GM18868 (cell line): ENCODE measurements around the gene HS3ST3A1.

Experiments used
- ATAC-seq: cut with Tn5 transposase; IDR thresholded peaks from one replicate; pipeline ENCODE4 v1.9.1; 2021; ENCODE audit warnings: mild to moderate bottlenecking, moderate library complexity; ENCODE audit not compliant: unreplicated experiment

The HS3ST3A1 gene

GRCh38 chr17:13598353-13599167, 3.2 kb downstream of the HS3ST3A1 start:
- ATAC-seq: no peak

GRCh38 chr17:13597723-13598347, 3.9 kb downstream of the HS3ST3A1 start:
- no peak for ATAC-seq

GRCh38 chr17:13596241-13596923, 5.3 kb downstream of the HS3ST3A1 start:
- ATAC-seq: no peak

- ATAC-seq: no peak
These were observed 6.2 kb downstream of the HS3ST3A1 start for GRCh38 chr17:13595599-13595899.

- peak; percentile 69 for ATAC-seq
These were observed 6.7 kb downstream of the HS3ST3A1 start for GRCh38 chr17:13594762-13595598.

GRCh38 chr17:13594310-13594709, 7.4 kb downstream of the HS3ST3A1 start:
- no peak for ATAC-seq

GRCh38 chr17:13593757-13594156, 8.0 kb downstream of the HS3ST3A1 start:
- ATAC-seq: no peak

- no peak for ATAC-seq
These were observed 8.5 kb downstream of the HS3ST3A1 start for GRCh38 chr17:13593021-13593751.

GRCh38 chr17:13592427-13592826, 9.3 kb downstream of the HS3ST3A1 start:
- no peak for ATAC-seq

GRCh38 chr17:13590441-13590840, 11.3 kb downstream of the HS3ST3A1 start:
- ATAC-seq: no peak

GRCh38 chr17:13589658-13590057, 12.1 kb downstream of the HS3ST3A1 start:
- ATAC-seq: no peak

- ATAC-seq: no peak
These were observed 14.0 kb downstream of the HS3ST3A1 start for GRCh38 chr17:13587487-13588338.

GRCh38 chr17:13584701-13585080, 17.0 kb downstream of the HS3ST3A1 start:
- no peak for ATAC-seq

GRCh38 chr17:13583996-13584700, 17.6 kb downstream of the HS3ST3A1 start:
- ATAC-seq: no peak

GRCh38 chr17:13582776-13583547, 18.8 kb downstream of the HS3ST3A1 start:
- no peak for ATAC-seq

- no peak for ATAC-seq
These were observed 19.8 kb downstream of the HS3ST3A1 start for GRCh38 chr17:13581925-13582324.

GRCh38 chr17:13580790-13581189, 20.9 kb downstream of the HS3ST3A1 start:
- no peak for ATAC-seq
